HCT116 (cell line): ENCODE results near the gene LDLRAD4. TPM values are rescaled to one million over a fixed set of nuclear protein-coding genes. Genes with fewer than 3 reads are reported as not detected.

Experiments
- ATAC-seq: fragments of 200-7000 bp; cut with Tn5 transposase; 2 replicates; pipeline ENCODE4 v1.9.1; 2020; ENCODE audit warnings: mild to moderate bottlenecking, moderate library complexity
- BruUV-seq: library from RNA; stranded (reverse); fragments of 400-500 nt; replicated peaks from 2 replicates; lab custom pipeline; 2021; lab: Mats Ljungman, UMichigan
- CTCF ChIA-PET: fragments of 300-600 bp; sonication (Branson Sonifier 250); formaldehyde crosslinking; loops from one replicate; lab custom pipeline; 2021; ENCODE audit warnings: antibody characterized with exemption; lab: Charles Lee
- POLR2A ChIA-PET: fragments of 300-600, 350-600 bp; sonication (Branson Sonifier 250); formaldehyde crosslinking; loops from one replicate; lab custom pipeline; 2021; ENCODE audit warnings: antibody characterized with exemption; lab: Charles Lee
- RAD21 ChIA-PET, 2 experiments: fragments of 300-600 bp; sonication (Branson Sonifier 250); formaldehyde crosslinking; loops; one replicate each; lab custom pipeline; 2023; ENCODE audit warnings: low total read pairs in 2 of 2; ENCODE audit not compliant: uncharacterized antibody in 2 of 2, unreplicated experiment in 2 of 2, low non-redundant PET in 1 of 2; lab: Charles Lee
- DNase-seq: peaks from one replicate; pipeline ENCODE4 v3.0.0-alpha.2; 2010; ENCODE audit warnings: low read depth, low spot score
- H2AFZ ChIP-seq: fragments of 200-600 bp; shearing (Covaris generic), sonication (generic); 2 replicates; pipeline ENCODE4 v1.6.1; 2017; ENCODE audit warnings: low read depth, mixed run types, mixed read lengths, antibody characterized with exemption, low read length; ENCODE audit not compliant: poor library complexity, severe bottlenecking
- H3K27ac ChIP-seq: 2 replicates; pipeline ENCODE4 v1.5.1; 2012; ENCODE audit warnings: low read depth, low read length
- H3K27me3 ChIP-seq: fragments of 200-600 bp; sonication (generic); 2 replicates; pipeline ENCODE4 v1.6.1; 2016; ENCODE audit warnings: mixed run types, low read length, mixed read lengths; ENCODE audit not compliant: insufficient read depth
- H3K36me3 ChIP-seq, 2 experiments: fragments of 200-500 bp in 1 of 2; fragments of 200-600 bp in 1 of 2; sonication (Bioruptor generic) in 1 of 2; sonication (generic) in 1 of 2; 2 replicates each; pipeline versions ENCODE4 v1.5.1 to v1.6.1; 2014 to 2016; ENCODE audit warnings: low read length in 2 of 2, inconsistent platforms in 1 of 2, mixed read lengths in 1 of 2, mixed run types in 1 of 2; ENCODE audit not compliant: insufficient read depth in 2 of 2, control insufficient read depth in 1 of 2
- H3K4me1 ChIP-seq, 2 experiments: fragments of 200-600 bp in 1 of 2; sonication (generic) in 1 of 2; 2 replicates each; pipeline versions ENCODE4 v1.5.1 to v1.6.1; 2012 to 2017; ENCODE audit warnings: low read length in 2 of 2, inconsistent platforms in 1 of 2, mild to moderate bottlenecking in 1 of 2, mixed read lengths in 1 of 2, mixed run types in 1 of 2, moderate library complexity in 1 of 2; ENCODE audit not compliant: insufficient read depth in 2 of 2, control insufficient read depth in 1 of 2
- H3K4me2 ChIP-seq: fragments of 200-600 bp; sonication (generic); 2 replicates; pipeline ENCODE4 v1.6.1; 2017; ENCODE audit warnings: mixed run types, low read length, mixed read lengths
- H3K4me3 ChIP-seq, 2 experiments: fragments of 200-600 bp in 1 of 2; sonication (generic) in 1 of 2; replicated peaks in 1 of 2; 2 replicates each; pipeline ENCODE4 v1.5.1; 2011 to 2016; ENCODE audit warnings: low read length in 2 of 2, control low read depth in 1 of 2, low read depth in 1 of 2, mild to moderate bottlenecking in 1 of 2, mixed read lengths in 1 of 2, mixed run types in 1 of 2
- H3K79me2 ChIP-seq: fragments of 200-600 bp; sonication (generic); 2 replicates; pipeline ENCODE4 v1.6.1; 2017; ENCODE audit warnings: mild to moderate bottlenecking, mixed run types, low read length, moderate library complexity, mixed read lengths; ENCODE audit not compliant: insufficient read depth
- H3K9ac ChIP-seq: fragments of 200-600 bp; sonication (generic); 2 replicates; pipeline ENCODE4 v1.6.1; 2016; ENCODE audit warnings: low read length, mixed read lengths
- H3K9me2 ChIP-seq: fragments of 200-600 bp; sonication (generic), shearing (Covaris generic); 2 replicates; pipeline ENCODE4 v1.6.1; 2017; ENCODE audit warnings: mixed run types, mild to moderate bottlenecking, moderate library complexity; ENCODE audit not compliant: insufficient read depth
- H3K9me3 ChIP-seq, 2 experiments: fragments of 200-500 bp in 1 of 2; fragments of 200-600 bp in 1 of 2; sonication (Bioruptor generic) in 1 of 2; sonication (generic) in 1 of 2; 2 replicates each; pipeline ENCODE4 v1.6.1; 2014 to 2017; ENCODE audit warnings: low read length in 2 of 2, mixed read lengths in 2 of 2, inconsistent platforms in 1 of 2, low read depth in 1 of 2, mild to moderate bottlenecking in 1 of 2, mixed run types in 1 of 2, moderate library complexity in 1 of 2; ENCODE audit not compliant: control insufficient read depth in 1 of 2, insufficient read depth in 1 of 2
- H4K20me1 ChIP-seq: fragments of 200-600 bp; sonication (generic), shearing (Covaris generic); 2 replicates; pipeline ENCODE4 v1.6.1; 2017; ENCODE audit warnings: mixed run types, mild to moderate bottlenecking, moderate library complexity; ENCODE audit not compliant: insufficient read depth
- CBX3 ChIP-seq: IDR thresholded peaks from 2 replicates; pipeline ENCODE4 v1.6.1; 2012; ENCODE audit warnings: low read depth
- EGR1 ChIP-seq: IDR thresholded peaks from 2 replicates; pipeline ENCODE4 v1.6.1; 2012; ENCODE audit warnings: low read depth
- EZH2 ChIP-seq: fragments of 200-600 bp; sonication (generic); IDR thresholded peaks from 2 replicates; pipeline ENCODE4 v1.6.1; 2017; ENCODE audit warnings: antibody characterized with exemption, mixed run types
- POLR2A ChIP-seq: IDR thresholded peaks from 2 replicates; pipeline ENCODE4 v1.7.0; 2011; ENCODE audit warnings: borderline replicate concordance; ENCODE audit not compliant: insufficient read depth, insufficient read length; ENCODE audit errors: extremely low read depth
- RAD21 ChIP-seq: IDR thresholded peaks from 2 replicates; pipeline ENCODE4 v1.6.1; 2012; ENCODE audit warnings: low read depth, mild to moderate bottlenecking
- SIN3A ChIP-seq: IDR thresholded peaks from 2 replicates; pipeline ENCODE4 v1.6.1; 2012; ENCODE audit warnings: low read depth
- SP1 ChIP-seq: IDR thresholded peaks from 2 replicates; pipeline ENCODE4 v1.6.1; 2012; ENCODE audit warnings: low read depth
- TCF7L2 ChIP-seq: IDR thresholded peaks from 2 replicates; pipeline ENCODE4 v1.7.0; 2011; ENCODE audit warnings: borderline replicate concordance, inconsistent platforms; ENCODE audit not compliant: insufficient read depth, insufficient read length; ENCODE audit errors: extremely low read depth
- ZFX ChIP-seq: fragments of 450-650 bp; IDR thresholded peaks from 2 replicates; pipeline ENCODE4 v1.6.1; 2017
- ZNF274 ChIP-seq: fragments of 200-500 bp; sonication (Bioruptor generic); IDR thresholded peaks from 2 replicates; pipeline ENCODE4 v1.6.1; 2014; ENCODE audit warnings: mild to moderate bottlenecking, low read depth, low read length, inconsistent platforms
- intact Hi-C: fragments of 100-400 bp; cut with micrococcal nuclease; formaldehyde crosslinking; loops from 2 replicates; pipeline ENCODE4 v1.10.0; 2022
- total RNA-seq: library from RNA; stranded (reverse); gene quantifications from one replicate; pipeline ENCODE4 v1.2.1, GENCODE V29; 2021; ENCODE audit not compliant: unreplicated experiment
- TF ChIP-seq, protein P1 (sequence below), 3 experiments: fragments of 200-600 bp in 1 of 3; sonication (generic) in 1 of 3; IDR thresholded peaks in 2 of 3; conservative IDR thresholded peaks in 1 of 3; 2 replicates each; pipeline ENCODE4 v1.5.1; 2012 to 2017; ENCODE audit warnings: low read depth in 2 of 3, low read length in 2 of 3, antibody characterized with exemption in 1 of 3, borderline replicate concordance in 1 of 3, control low read depth in 1 of 3, mild to moderate bottlenecking in 1 of 3, mixed read lengths in 1 of 3, mixed run types in 1 of 3, moderate library complexity in 1 of 3; ENCODE audit not compliant: insufficient read depth in 1 of 3
- TF ChIP-seq, protein P2 (sequence below): IDR thresholded peaks from 2 replicates; pipeline ENCODE4 v1.6.1; 2012
- TF ChIP-seq, protein P3 (sequence below): IDR thresholded peaks from 2 replicates; pipeline ENCODE4 v1.6.1; 2012; ENCODE audit warnings: low read depth
- TF ChIP-seq, protein P4 (sequence below): IDR thresholded peaks from 2 replicates; pipeline ENCODE4 v1.6.1; 2012

The LDLRAD4 gene
- total RNA-seq, 1 experiment from 2014 or later = 1.2 TPM

DNA sequence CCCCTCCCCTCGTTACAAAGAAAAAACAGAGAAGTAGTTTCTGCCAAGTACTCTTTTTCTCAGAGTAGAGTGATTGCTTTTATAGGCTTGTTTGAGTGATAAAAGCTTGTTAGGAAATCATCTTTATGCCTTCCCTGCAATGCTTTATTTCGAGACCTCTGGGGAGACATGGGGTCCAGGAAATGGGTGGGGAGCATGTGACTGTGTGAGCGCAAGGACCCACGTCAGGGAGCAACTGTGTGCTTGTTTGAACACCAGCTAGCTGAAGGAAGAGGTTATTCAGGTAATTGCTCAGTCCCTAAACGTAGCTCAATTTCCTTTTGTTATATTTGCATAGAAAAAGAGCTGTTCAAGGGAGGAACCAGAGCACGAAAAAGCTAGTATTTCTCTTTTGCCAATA is 320.5 kb downstream of the LDLRAD4 start:
- POLR2A ChIA-PET = no interaction called here
- H3K9me2 ChIP-seq = no peaks in the 10 kb centered on the region
- H3K9ac ChIP-seq = no peak overlapping the region
- intact Hi-C loops = loop anchor here (10.0 kb wide), 1 partner anchor 324 kb away; the partner anchor contains the start of gene LDLRAD4
- H3K27ac ChIP-seq = no peak overlapping the region
- no peaks in the 10 kb centered on the region for H4K20me1 ChIP-seq
- H3K27me3 ChIP-seq = peaks cover 14% of the 10 kb centered on the region; the same call in 1 of the 2 replicates
- TF ChIP-seq POLR2A (no peak), SIN3A (no peak), ZFX (no peak), RAD21 (no peak), CBX3 (no peak), EGR1 (no peak), ZNF274 (no peak), SP1 (no peak), TCF7L2 (no peak), EZH2 (no peak)
- TF ChIP-seq, protein P1, sequence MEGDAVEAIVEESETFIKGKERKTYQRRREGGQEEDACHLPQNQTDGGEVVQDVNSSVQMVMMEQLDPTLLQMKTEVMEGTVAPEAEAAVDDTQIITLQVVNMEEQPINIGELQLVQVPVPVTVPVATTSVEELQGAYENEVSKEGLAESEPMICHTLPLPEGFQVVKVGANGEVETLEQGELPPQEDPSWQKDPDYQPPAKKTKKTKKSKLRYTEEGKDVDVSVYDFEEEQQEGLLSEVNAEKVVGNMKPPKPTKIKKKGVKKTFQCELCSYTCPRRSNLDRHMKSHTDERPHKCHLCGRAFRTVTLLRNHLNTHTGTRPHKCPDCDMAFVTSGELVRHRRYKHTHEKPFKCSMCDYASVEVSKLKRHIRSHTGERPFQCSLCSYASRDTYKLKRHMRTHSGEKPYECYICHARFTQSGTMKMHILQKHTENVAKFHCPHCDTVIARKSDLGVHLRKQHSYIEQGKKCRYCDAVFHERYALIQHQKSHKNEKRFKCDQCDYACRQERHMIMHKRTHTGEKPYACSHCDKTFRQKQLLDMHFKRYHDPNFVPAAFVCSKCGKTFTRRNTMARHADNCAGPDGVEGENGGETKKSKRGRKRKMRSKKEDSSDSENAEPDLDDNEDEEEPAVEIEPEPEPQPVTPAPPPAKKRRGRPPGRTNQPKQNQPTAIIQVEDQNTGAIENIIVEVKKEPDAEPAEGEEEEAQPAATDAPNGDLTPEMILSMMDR (IDR thresholded peaks at IDR 0.05 in 2 of 3, conservative IDR thresholded peaks at IDR 0.05 in 1 of 3; ENCODE audit: borderline replicate concordance in 1 of 3, insufficient read depth in 1 of 3, low read depth in 2 of 3, low read length in 2 of 3) = no peak
- TF ChIP-seq, protein P2, sequence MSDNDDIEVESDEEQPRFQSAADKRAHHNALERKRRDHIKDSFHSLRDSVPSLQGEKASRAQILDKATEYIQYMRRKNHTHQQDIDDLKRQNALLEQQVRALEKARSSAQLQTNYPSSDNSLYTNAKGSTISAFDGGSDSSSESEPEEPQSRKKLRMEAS = no peak
- TF ChIP-seq, protein P3, sequence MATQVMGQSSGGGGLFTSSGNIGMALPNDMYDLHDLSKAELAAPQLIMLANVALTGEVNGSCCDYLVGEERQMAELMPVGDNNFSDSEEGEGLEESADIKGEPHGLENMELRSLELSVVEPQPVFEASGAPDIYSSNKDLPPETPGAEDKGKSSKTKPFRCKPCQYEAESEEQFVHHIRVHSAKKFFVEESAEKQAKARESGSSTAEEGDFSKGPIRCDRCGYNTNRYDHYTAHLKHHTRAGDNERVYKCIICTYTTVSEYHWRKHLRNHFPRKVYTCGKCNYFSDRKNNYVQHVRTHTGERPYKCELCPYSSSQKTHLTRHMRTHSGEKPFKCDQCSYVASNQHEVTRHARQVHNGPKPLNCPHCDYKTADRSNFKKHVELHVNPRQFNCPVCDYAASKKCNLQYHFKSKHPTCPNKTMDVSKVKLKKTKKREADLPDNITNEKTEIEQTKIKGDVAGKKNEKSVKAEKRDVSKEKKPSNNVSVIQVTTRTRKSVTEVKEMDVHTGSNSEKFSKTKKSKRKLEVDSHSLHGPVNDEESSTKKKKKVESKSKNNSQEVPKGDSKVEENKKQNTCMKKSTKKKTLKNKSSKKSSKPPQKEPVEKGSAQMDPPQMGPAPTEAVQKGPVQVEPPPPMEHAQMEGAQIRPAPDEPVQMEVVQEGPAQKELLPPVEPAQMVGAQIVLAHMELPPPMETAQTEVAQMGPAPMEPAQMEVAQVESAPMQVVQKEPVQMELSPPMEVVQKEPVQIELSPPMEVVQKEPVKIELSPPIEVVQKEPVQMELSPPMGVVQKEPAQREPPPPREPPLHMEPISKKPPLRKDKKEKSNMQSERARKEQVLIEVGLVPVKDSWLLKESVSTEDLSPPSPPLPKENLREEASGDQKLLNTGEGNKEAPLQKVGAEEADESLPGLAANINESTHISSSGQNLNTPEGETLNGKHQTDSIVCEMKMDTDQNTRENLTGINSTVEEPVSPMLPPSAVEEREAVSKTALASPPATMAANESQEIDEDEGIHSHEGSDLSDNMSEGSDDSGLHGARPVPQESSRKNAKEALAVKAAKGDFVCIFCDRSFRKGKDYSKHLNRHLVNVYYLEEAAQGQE = no peak
- TF ChIP-seq, protein P4, sequence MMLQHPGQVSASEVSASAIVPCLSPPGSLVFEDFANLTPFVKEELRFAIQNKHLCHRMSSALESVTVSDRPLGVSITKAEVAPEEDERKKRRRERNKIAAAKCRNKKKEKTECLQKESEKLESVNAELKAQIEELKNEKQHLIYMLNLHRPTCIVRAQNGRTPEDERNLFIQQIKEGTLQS = no peak
- H3K4me3 ChIP-seq = no peak overlapping the region
- CTCF ChIA-PET = no interaction called here
- DNase-seq (no peak), ATAC-seq (no peak)
- no TSS peak for BruUV-seq
- no peaks in the 10 kb centered on the region for H3K36me3 ChIP-seq
- no peak overlapping the region for H2AFZ ChIP-seq
- RAD21 ChIA-PET = no interaction called here
- no peaks in the 10 kb centered on the region for H3K9me3 ChIP-seq
- no peaks in the 10 kb centered on the region for H3K79me2 ChIP-seq
- H3K4me2 ChIP-seq = no peak overlapping the region
- H3K4me1 ChIP-seq = no peaks in the 10 kb centered on the region
